Heart left ventricle (tissue), 13 donors: ENCODE results near the gene CLSTN2.

Experiments
- CTCF ChIP-seq, 12 donors: fragments of 200-600 bp; sonication (generic) in 4 of 12; IDR thresholded peaks; one replicate each; pipeline versions ENCODE4 v1.5.0 to v1.8.0; 2018 to 2022; ENCODE audit warnings: antibody characterized with exemption in 12 of 12, mild to moderate bottlenecking in 5 of 12
- POLR2A ChIP-seq, 2 donors: fragments of 450-650 bp; IDR thresholded peaks; one replicate each; pipeline ENCODE4 v1.6.1; 2017; ENCODE audit warnings: antibody characterized with exemption in 2 of 2, mild to moderate bottlenecking in 2 of 2, moderate library complexity in 2 of 2
- donor health status: ischemic (EF 13 %, LVEDD 7.1; RV severe dilation, severe dysfunction).
- donor health status: DM: no; HTN: yes; CAD: no.
- donor health status: DM: no; HTN: no; CAD: no.
- donor health status: ischemic (EF 25% LVEDD 6.9; RV normal size, moderate dysfunction).
- donor health status: ischemic (EF 25% LVEDD 5.7; RV mildly dilated, moderate dysfunction).
- donor health status: ischemic (EF 35%, LVEDD 5.7; RV mildly dilated, moderate dysfunction).
- donor health status: nonischemic (EF 11% LVEDD 7.7; RV severe dilation, severe dysfunction).
- donor health status: DM: yes; HTN: yes; CAD: no.
- donor health status: PGD.
- donor health status: ischemic (EF 29% LVEDD 5.4; RV normal size, mild dysfunction).
- donor health status: nonischemic (EF 23%, LVEDD 6.1; RV moderate dilation, normal function).

GRCh38 chr3:140559546-140559945 lies 624.6 kb downstream of the CLSTN2 start:
- TF ChIP-seq CTCF (IDR thresholded peaks at IDR 0.05), result no peak
- TF ChIP-seq POLR2A (IDR thresholded peaks at IDR 0.05), result no peak
